ENCODE measurements around the gene SCN4B. TPM values are rescaled to one million over a fixed set of nuclear protein-coding genes. Genes with fewer than 3 reads are reported as not detected.

SCN4B gene
- total RNA-seq, 4 donors from 2014 or later: 1.8 to 7.3 (median 2.5) TPM

DNA sequence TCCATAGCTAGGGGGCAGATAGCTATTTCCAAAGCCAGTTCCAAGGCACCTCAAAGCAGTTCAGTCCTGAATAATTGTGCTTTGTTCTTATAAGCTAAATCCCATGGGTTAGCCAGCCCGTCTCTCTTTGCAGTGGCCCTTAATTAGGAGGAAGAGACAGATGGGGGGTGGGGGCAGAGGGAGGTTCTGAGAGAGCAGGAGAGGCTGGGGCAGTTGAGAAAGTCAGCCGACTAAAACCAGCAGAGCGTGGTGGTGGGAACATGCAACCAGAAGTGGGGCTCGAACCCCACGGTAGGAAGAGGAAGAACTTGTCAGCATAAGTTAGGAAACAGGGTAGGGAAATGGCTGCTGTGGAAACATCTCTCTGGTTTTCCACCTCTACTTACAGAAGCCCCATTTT, 10.9 kb upstream of the SCN4B start:
- no peak for TF ChIP-seq POLR2A (IDR thresholded peaks at IDR 0.05)
- TF ChIP-seq, protein P1, sequence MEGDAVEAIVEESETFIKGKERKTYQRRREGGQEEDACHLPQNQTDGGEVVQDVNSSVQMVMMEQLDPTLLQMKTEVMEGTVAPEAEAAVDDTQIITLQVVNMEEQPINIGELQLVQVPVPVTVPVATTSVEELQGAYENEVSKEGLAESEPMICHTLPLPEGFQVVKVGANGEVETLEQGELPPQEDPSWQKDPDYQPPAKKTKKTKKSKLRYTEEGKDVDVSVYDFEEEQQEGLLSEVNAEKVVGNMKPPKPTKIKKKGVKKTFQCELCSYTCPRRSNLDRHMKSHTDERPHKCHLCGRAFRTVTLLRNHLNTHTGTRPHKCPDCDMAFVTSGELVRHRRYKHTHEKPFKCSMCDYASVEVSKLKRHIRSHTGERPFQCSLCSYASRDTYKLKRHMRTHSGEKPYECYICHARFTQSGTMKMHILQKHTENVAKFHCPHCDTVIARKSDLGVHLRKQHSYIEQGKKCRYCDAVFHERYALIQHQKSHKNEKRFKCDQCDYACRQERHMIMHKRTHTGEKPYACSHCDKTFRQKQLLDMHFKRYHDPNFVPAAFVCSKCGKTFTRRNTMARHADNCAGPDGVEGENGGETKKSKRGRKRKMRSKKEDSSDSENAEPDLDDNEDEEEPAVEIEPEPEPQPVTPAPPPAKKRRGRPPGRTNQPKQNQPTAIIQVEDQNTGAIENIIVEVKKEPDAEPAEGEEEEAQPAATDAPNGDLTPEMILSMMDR (IDR thresholded peaks at IDR 0.05): no peak
- no peaks in the 10 kb centered on the region for H3K9me3 ChIP-seq
- H3K4me1 ChIP-seq: no peaks in the 10 kb centered on the region
- no peak overlapping the region for H3K4me3 ChIP-seq
- intact Hi-C loops (cut with DNase I; ENCODE audit: low total_unique reads): no loop called here
- no peak overlapping the region for H3K27ac ChIP-seq
- H3K27me3 ChIP-seq: no peaks in the 10 kb centered on the region
- no peak for DNase-seq
- no peaks in the 10 kb centered on the region for H3K36me3 ChIP-seq

GRCh38 chr11:118162846-118163245, 10.2 kb upstream of the SCN4B start:
- no peak for DNase-seq
- intact Hi-C loops (cut with DNase I; ENCODE audit: low total_unique reads): no loop called here
- no peaks in the 10 kb centered on the region for H3K27me3 ChIP-seq

GRCh38 chr11:118161786-118162185, 9.2 kb upstream of the SCN4B start:
- TF ChIP-seq, protein P1 (IDR thresholded peaks at IDR 0.05): no peak
- no peak for TF ChIP-seq POLR2A (IDR thresholded peaks at IDR 0.05)
- no peaks in the 10 kb centered on the region for H3K4me1 ChIP-seq
- H3K9me3 ChIP-seq: no peaks in the 10 kb centered on the region
- no peak overlapping the region for H3K27ac ChIP-seq
- DNase-seq: no peak
- H3K4me3 ChIP-seq: no peak overlapping the region
- no peaks in the 10 kb centered on the region for H3K27me3 ChIP-seq
- no peaks in the 10 kb centered on the region for H3K36me3 ChIP-seq
- intact Hi-C loops (cut with DNase I; ENCODE audit: low total_unique reads): no loop called here

More at GRCh38 chr11:118162846-118163245, 10.2 kb upstream of the SCN4B start:
- no peak overlapping the region for H3K27ac ChIP-seq
- no peak overlapping the region for H3K4me3 ChIP-seq
- H3K4me1 ChIP-seq: no peaks in the 10 kb centered on the region
- no peaks in the 10 kb centered on the region for H3K9me3 ChIP-seq
- H3K36me3 ChIP-seq: no peaks in the 10 kb centered on the region
- TF ChIP-seq, protein P1 (IDR thresholded peaks at IDR 0.05): no peak
- no peak for TF ChIP-seq POLR2A (IDR thresholded peaks at IDR 0.05)

DNA sequence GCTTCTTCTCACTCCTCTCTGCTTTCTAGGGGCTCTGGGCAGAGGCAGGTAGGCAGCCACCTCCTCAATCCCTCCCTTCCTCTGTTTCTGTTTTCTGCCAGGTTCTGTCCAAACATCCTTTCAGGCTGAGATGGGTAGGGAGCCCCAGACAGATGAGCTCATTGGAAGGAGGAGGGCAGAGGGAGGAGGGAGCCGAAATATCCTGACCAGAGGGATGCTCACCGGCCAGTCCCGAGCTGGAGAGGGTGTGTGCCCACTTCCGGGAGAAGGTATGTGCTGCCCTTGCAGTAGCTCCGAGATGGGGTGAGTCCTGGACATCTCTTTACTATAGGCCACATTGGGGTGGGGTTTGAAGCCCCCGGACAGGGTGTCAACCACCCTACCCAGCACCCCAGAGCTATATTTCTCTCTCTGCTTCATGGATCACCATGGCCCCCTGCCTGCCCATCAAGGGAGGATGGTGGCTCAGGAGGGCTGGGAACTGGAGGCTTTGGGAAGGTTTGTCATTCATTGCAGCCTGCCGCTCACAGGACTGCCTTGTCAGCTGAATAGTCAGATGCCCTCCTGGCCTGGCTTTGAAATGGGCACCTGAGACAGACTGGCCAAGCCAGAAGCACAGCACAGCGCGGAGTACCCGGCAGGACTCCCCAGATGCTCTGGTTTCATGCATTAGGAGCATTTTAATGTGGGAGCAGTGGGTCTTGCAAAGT, 4.7 kb upstream of the SCN4B start:
- peaks cover 0 to 4% of the 10 kb centered on the region in 2 donors for H3K4me1 ChIP-seq
- no peak for TF ChIP-seq POLR2A (IDR thresholded peaks at IDR 0.05)
- TF ChIP-seq, protein P1 (IDR thresholded peaks at IDR 0.05): no peak
- no peak for DNase-seq
- H3K4me3 ChIP-seq: no peak overlapping the region
- H3K27ac ChIP-seq: no peak overlapping the region
- no peaks in the 10 kb centered on the region for H3K9me3 ChIP-seq
- intact Hi-C loops (cut with DNase I; ENCODE audit: low total_unique reads): no loop called here
- no peaks in the 10 kb centered on the region for H3K36me3 ChIP-seq
- H3K27me3 ChIP-seq: no peaks in the 10 kb centered on the region

DNA sequence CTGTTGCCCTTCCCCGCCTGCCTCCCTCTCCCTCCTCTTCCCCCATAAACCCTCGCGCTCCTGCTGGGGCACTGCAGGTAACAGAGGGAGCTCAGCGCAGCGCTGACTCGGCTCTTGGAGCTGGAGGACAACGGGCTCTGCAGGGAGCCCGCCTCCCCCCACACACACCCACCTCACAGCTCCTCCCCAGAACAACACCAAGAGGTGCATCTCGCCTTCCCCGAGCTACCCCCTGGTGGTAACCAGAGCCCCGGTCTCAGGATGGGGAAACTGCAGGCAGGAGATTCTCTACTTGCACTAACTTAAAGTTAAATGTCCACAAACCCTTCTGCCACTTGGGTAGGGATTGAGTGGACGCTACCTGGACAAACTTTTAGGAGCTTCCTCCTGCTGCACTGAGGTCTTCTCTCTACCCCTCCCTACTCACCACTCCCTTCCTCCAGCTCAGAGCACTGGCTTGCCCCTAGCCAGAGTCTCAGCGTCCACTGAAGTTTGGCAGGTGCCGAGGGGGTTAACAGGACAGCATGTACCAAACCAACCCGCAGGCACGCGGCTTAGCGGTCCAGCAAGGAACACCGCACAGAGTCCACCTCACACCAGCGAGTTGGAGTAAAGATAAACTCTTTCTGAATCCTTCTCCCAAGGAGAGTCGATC, 4.0 kb upstream of the SCN4B start:
- peaks cover 0 to 9% of the 10 kb centered on the region in 2 donors for H3K4me1 ChIP-seq
- no peaks in the 10 kb centered on the region for H3K27me3 ChIP-seq
- H3K36me3 ChIP-seq: no peaks in the 10 kb centered on the region
- H3K27ac ChIP-seq: no peak overlapping the region
- no peaks in the 10 kb centered on the region for H3K9me3 ChIP-seq
- no peak overlapping the region for H3K4me3 ChIP-seq
- no peak for TF ChIP-seq POLR2A (IDR thresholded peaks at IDR 0.05)
- TF ChIP-seq, protein P1 (IDR thresholded peaks at IDR 0.05): no peak
- intact Hi-C loops (cut with DNase I; ENCODE audit: low total_unique reads): no loop called here
- DNase-seq: no peak
